ENCODE measurements around the gene PRR36. TPM values are rescaled to one million over a fixed set of nuclear protein-coding genes. Genes with fewer than 3 reads are reported as not detected.

Gene PRR36
- total RNA-seq, 1 experiment from 2014 or later: 0.26 TPM

GRCh38 chr19:7887408-7888144 is 13.4 kb upstream of the PRR36 start:
- ChIA-PET CTCF (interaction anchor here (0.6 to 2.1 kb wide), 4 partner anchors 10 to 338 kb away, joined by 3 to 8 read pairs (median 6); no protein-coding TSS in a partner anchor), POLR2A (interaction anchor here (0.6 to 4.1 kb wide), 9 partner anchors 9 to 33 kb away, joined by 3 to 53 read pairs (median 6); partner anchors contain the start of gene MAP2K7)
- intact Hi-C loops (cut with micrococcal nuclease): no loop called here

GRCh38 chr19:7885818-7886217 is 11.6 kb upstream of the PRR36 start:
- Mint-ChIP-seq H3K4me3 (ENCODE audit: unreplicated experiment) (no peak overlapping the region), H3K27ac (ENCODE audit: low read depth, unreplicated experiment) (no peak overlapping the region), H3K36me3 (ENCODE audit: insufficient read depth, unreplicated experiment) (no peaks in the 10 kb centered on the region), H3K4me1 (ENCODE audit: insufficient read depth, unreplicated experiment) (peaks cover 6% of the 10 kb centered on the region), H3K9me3 (ENCODE audit: unreplicated experiment) (no peaks in the 10 kb centered on the region), H3K27me3 (ENCODE audit: insufficient read depth, unreplicated experiment) (no peaks in the 10 kb centered on the region)
- no TSS peak for BruUV-seq (replicated peaks)
- ChIA-PET CTCF (interaction anchor here (1.3 kb wide), 1 partner anchor 16 kb away, joined by 8 read pairs; no protein-coding TSS in a partner anchor), POLR2A (interaction anchor here (1.6 to 2.9 kb wide), 3 partner anchors 9 to 17 kb away, joined by 4 to 9 read pairs (median 4); no protein-coding TSS in a partner anchor)
- TF ChIP-seq CTCF (IDR thresholded peaks at IDR 0.05; ENCODE audit: unreplicated experiment): no peak
- intact Hi-C loops (cut with micrococcal nuclease): no loop called here
- DNase-seq (ENCODE audit: unreplicated experiment): no peak

More at GRCh38 chr19:7887408-7888144, 13.4 kb upstream of the PRR36 start:
- Mint-ChIP-seq H3K36me3 (ENCODE audit: insufficient read depth, unreplicated experiment) (no peaks in the 10 kb centered on the region), H3K4me3 (ENCODE audit: unreplicated experiment) (no peak overlapping the region), H3K27me3 (ENCODE audit: insufficient read depth, unreplicated experiment) (no peaks in the 10 kb centered on the region), H3K4me1 (ENCODE audit: insufficient read depth, unreplicated experiment) (peaks cover 6% of the 10 kb centered on the region), H3K27ac (ENCODE audit: low read depth, unreplicated experiment) (no peak overlapping the region), H3K9me3 (ENCODE audit: unreplicated experiment) (no peaks in the 10 kb centered on the region)
- no peak for DNase-seq (ENCODE audit: unreplicated experiment)
- no TSS peak for BruUV-seq (replicated peaks)
- TF ChIP-seq CTCF (IDR thresholded peaks at IDR 0.05; ENCODE audit: unreplicated experiment): no peak

GRCh38 chr19:7883796-7884570 is 9.8 kb upstream of the PRR36 start:
- H3K27me3 Mint-ChIP-seq (ENCODE audit: insufficient read depth, unreplicated experiment): no peaks in the 10 kb centered on the region
- CTCF ChIA-PET: interaction anchor here (0.7 kb wide), 1 partner anchor 279 kb away, joined by 4 read pairs; no protein-coding TSS in a partner anchor
- no TSS peak for BruUV-seq (replicated peaks)
- DNase-seq (ENCODE audit: unreplicated experiment): peak; percentile 56
- no peak overlapping the region for H3K27ac Mint-ChIP-seq (ENCODE audit: low read depth, unreplicated experiment)
- H3K36me3 Mint-ChIP-seq (ENCODE audit: insufficient read depth, unreplicated experiment): no peaks in the 10 kb centered on the region
- POLR2A ChIA-PET: interaction anchor here (0.6 to 0.9 kb wide), 3 partner anchors 15 to 280 kb away, joined by 3 to 4 read pairs (median 3); no protein-coding TSS in a partner anchor
- H3K4me1 Mint-ChIP-seq (ENCODE audit: insufficient read depth, unreplicated experiment): peaks cover 6% of the 10 kb centered on the region
- H3K9me3 Mint-ChIP-seq (ENCODE audit: unreplicated experiment): no peaks in the 10 kb centered on the region
- intact Hi-C loops (cut with micrococcal nuclease): no loop called here
- no peak for TF ChIP-seq CTCF (IDR thresholded peaks at IDR 0.05; ENCODE audit: unreplicated experiment)
- no peak overlapping the region for H3K4me3 Mint-ChIP-seq (ENCODE audit: unreplicated experiment)

GRCh38 chr19:7883105-7883504 is 8.9 kb upstream of the PRR36 start:
- no peaks in the 10 kb centered on the region for H3K9me3 Mint-ChIP-seq (ENCODE audit: unreplicated experiment)
- no peak for DNase-seq (ENCODE audit: unreplicated experiment)
- ChIA-PET CTCF (interaction anchor here (0.7 kb wide), 1 partner anchor 278 kb away, joined by 4 read pairs; no protein-coding TSS in a partner anchor), POLR2A (interaction anchor here (0.6 to 0.9 kb wide), 4 partner anchors 8 to 279 kb away, joined by 3 to 4 read pairs (median 4); no protein-coding TSS in a partner anchor)
- no peak overlapping the region for H3K4me3 Mint-ChIP-seq (ENCODE audit: unreplicated experiment)
- H3K27me3 Mint-ChIP-seq (ENCODE audit: insufficient read depth, unreplicated experiment): no peaks in the 10 kb centered on the region
- intact Hi-C loops (cut with micrococcal nuclease): no loop called here
- no peaks in the 10 kb centered on the region for H3K36me3 Mint-ChIP-seq (ENCODE audit: insufficient read depth, unreplicated experiment)
- peaks cover 6% of the 10 kb centered on the region for H3K4me1 Mint-ChIP-seq (ENCODE audit: insufficient read depth, unreplicated experiment)
- BruUV-seq (replicated peaks): no TSS peak
- H3K27ac Mint-ChIP-seq (ENCODE audit: low read depth, unreplicated experiment): no peak overlapping the region
- no peak for TF ChIP-seq CTCF (IDR thresholded peaks at IDR 0.05; ENCODE audit: unreplicated experiment)
